DMS114 treated with DMSO at 0.1 percent for 48 hours (cell line): ENCODE results near the gene FCHO2.

Experiments used
- DNase-seq: peaks from one replicate; lab custom pipeline; 2025; ENCODE audit not compliant: unreplicated experiment; lab: John Stamatoyannopoulos, UW

Gene FCHO2

DNA sequence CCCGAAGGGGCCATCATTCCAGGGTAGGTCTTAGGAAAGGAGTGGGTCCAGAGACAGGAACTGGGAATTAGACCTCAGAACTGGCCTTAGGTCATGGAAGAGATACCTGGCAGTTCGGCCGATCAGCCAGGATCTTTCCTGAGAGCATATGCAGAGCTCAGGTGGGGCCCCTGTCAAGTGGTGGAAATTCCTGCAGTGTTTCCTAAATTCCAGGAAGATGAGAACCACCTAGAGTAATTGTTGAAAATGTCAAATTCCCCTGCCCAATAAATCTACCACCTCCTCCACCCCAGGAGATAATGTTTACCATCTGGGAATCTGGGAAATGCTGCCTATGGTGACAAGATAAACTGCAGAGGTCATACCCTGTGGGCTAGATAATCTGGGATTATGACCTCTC is 179.2 kb downstream of the FCHO2 start:
- DNase-seq = no peak

DNA sequence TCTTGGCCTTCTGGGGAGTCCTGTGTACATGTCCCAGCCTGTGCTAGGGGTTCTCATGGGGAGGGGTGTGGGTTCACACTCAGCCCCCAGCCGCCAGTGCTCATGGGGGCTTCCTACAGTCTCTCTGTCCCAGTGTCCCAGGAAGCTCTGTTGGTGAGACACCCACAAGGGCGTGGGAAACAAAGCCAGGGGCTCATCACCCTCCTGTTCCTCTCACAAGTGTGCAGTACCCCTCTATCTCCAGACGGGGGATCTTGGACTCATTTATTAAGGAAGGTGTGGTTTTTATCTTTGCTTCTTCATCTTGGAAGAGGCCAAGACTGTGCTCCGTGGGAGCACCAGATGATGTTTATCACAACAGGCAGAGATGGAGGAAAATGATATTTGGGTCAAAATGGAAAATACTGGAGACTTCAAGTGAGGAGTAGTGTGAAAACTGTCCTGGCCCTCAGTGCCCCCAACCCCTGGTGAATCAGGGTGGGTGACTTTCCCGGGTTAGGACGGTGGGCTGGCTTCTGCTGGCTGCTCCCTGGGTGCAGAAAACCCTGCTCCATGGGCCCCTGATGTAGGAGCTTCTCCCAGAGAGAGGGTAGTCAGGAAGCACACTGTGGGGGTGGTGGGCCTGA is 179.7 kb downstream of the FCHO2 start:
- peak; percentile 22 for DNase-seq

DNA sequence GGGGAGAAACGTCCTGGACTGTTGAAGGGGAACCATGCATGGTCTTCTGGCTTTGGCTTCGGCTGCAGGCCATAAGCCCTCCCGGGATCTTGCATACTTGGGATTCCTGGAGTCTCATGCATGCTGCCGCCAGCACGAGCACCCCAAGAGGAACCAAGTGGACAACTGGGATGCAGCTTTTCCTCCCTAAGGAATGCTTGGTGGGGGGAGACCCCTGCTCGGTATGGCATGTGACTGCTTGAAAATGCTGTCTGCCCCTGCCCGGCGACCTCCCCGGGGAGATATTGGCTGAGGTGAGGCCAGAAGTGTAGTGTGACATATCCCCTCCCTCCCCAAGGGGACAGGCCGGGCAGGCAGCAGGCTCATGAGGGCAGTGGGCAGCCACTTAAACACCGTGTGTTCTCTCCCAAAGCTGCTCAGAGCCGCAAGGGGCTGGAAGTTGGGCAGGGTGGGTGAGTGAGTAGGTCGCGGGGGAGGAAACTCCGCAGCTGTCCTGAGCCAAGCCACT is 180.3 kb downstream of the FCHO2 start:
- no peak for DNase-seq

DNA sequence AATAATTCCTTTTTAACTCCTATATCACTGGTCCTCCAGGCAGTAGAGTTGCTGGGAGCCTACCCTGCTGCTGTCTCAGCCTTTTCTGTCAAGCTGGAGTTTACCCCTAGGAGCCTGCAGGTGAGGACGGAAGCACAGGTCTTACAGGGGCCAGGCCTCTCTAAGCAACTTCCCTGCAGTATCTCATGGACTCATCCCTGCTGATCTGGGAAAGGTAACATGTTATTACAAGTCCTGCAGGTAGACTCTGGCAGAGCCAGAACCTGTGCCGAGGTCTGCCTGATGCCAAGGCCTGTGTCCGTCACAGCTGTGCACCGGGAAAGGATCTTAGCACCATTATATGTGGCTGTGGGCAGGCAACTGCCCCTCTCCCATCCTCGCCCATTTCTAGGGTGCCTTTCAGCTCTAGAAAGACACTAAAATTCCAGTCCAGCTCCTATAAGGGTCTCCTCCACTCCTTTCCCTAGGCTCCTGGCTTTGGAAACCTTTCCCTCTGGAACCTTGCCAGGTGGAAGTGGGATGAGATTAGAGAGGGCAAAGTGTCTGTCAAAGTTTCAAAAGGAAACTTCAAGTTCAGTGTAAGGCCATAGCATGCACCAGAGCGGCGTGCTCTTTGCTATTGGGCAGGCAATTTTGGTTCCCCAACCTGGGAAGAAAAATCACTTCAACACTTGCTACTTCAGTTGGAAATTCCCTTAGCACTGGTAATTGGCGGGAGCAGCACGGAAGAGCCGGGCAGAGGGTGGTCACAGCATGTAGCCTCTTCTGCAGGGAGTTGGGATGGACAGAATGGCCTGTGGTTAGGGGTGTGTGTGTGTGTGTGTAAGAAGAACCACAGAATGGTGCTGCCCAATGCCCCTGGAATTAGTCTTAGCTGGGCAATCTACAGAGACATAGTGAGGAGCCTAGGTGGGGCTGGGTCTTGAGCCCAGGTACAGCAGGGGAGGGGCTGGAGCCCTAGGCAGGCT is 182.0 kb downstream of the FCHO2 start:
- DNase-seq = no peak

DNA sequence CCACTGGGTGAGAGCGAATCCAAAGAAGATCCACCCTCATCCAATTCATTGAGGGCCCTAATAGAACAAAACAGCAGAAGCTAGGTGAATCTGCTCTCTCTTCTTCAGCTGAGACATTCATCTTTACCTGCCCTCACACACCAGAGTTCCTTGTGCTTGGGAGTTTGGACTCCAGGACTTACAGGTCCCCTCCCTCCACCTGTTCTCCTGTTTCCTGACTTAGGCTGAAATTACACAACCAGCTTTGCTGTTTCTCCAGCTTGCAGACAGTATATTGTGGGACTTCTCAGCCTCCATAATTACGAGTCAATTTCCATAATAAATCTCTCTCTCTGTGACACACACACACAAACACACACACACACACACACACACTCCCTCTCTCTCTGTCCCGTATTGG is 183.6 kb downstream of the FCHO2 start:
- no peak for DNase-seq
